HepG2 (cell line): ENCODE results near the gene MEX3D. TPM values are rescaled to one million over a fixed set of nuclear protein-coding genes. Genes with fewer than 3 reads are reported as not detected.
A peak's percentile ranks its signal among the peaks of the same experiment; 100 is the strongest.

ENCODE experiments used
- AGO1 ChIP-seq: fragments of 200-400 bp; formaldehyde crosslinking; IDR thresholded peaks from 2 replicates; pipeline ENCODE4 v1.6.1; 2017; ENCODE audit warnings: mild to moderate bottlenecking, low read depth, low read length, moderate library complexity; ENCODE audit not compliant: poor library complexity, severe bottlenecking
- AHR ChIP-seq: IDR thresholded peaks from 2 replicates; pipeline ENCODE4 v1.6.1; 2018; ENCODE audit warnings: missing genetic modification reagents, missing compliant biosample characterization
- ARNT2 ChIP-seq: sonication (generic); formaldehyde crosslinking; IDR thresholded peaks from 2 replicates; pipeline ENCODE4 v1.8.0; 2022; ENCODE audit warnings: mild to moderate bottlenecking, low read depth, missing genetic modification reagents, moderate library complexity
- BCL3 ChIP-seq: sonication (generic); formaldehyde crosslinking; IDR thresholded peaks from 2 replicates; pipeline ENCODE4 v1.5.1; 2020; ENCODE audit warnings: mild to moderate bottlenecking, missing genetic modification reagents, moderate library complexity
- BHLHE40 ChIP-seq: IDR thresholded peaks from 2 replicates; pipeline ENCODE4 v1.6.1; 2011; ENCODE audit warnings: low read length, improper control_type of control experiment
- BORCS8-MEF2B ChIP-seq: sonication (generic); formaldehyde crosslinking; IDR thresholded peaks from 2 replicates; pipeline ENCODE4 v1.8.0; 2022; ENCODE audit warnings: mild to moderate bottlenecking, missing genetic modification reagents
- CCDC6 ChIP-seq: sonication (generic); formaldehyde crosslinking; IDR thresholded peaks from 2 replicates; pipeline ENCODE4 v1.8.1; 2022; ENCODE audit warnings: mild to moderate bottlenecking, missing genetic modification reagents, moderate library complexity
- CREBL2 ChIP-seq: sonication (generic); formaldehyde crosslinking; IDR thresholded peaks from 2 replicates; pipeline ENCODE4 v1.8.1; 2023; ENCODE audit warnings: missing genetic modification reagents, mild to moderate bottlenecking, borderline replicate concordance
- FOXA1 ChIP-seq, 2 experiments: fragments of 450-650 bp in 1 of 2; sonication (generic) in 1 of 2; formaldehyde crosslinking in 1 of 2; IDR thresholded peaks; 2 replicates each; pipeline versions ENCODE4 v1.4.0 to v1.6.1; 2016 to 2020; ENCODE audit warnings: missing genetic modification reagents in 1 of 2
- HINFP ChIP-seq: sonication (generic); formaldehyde crosslinking; IDR thresholded peaks from 2 replicates; pipeline ENCODE4 v1.4.0; 2020; ENCODE audit warnings: low read depth, mild to moderate bottlenecking, missing genetic modification reagents
- MTA3 ChIP-seq: sonication (generic); formaldehyde crosslinking; IDR thresholded peaks from 2 replicates; pipeline ENCODE4 v1.4.0; 2020; ENCODE audit warnings: missing genetic modification reagents
- NFIB ChIP-seq: sonication (generic); formaldehyde crosslinking; IDR thresholded peaks from 2 replicates; pipeline ENCODE4 v1.9.0; 2021; ENCODE audit warnings: missing genetic modification reagents, mild to moderate bottlenecking, borderline replicate concordance
- POGZ ChIP-seq: sonication (generic); formaldehyde crosslinking; IDR thresholded peaks from 2 replicates; pipeline ENCODE4 v1.4.0; 2020; ENCODE audit warnings: mild to moderate bottlenecking, missing genetic modification reagents
- RBAK ChIP-seq: sonication (generic); formaldehyde crosslinking; IDR thresholded peaks from 2 replicates; pipeline ENCODE4 v1.5.1; 2020; ENCODE audit warnings: mild to moderate bottlenecking, missing genetic modification reagents
- REXO4 ChIP-seq: sonication (generic); formaldehyde crosslinking; IDR thresholded peaks from 2 replicates; pipeline ENCODE4 v1.8.0; 2022; ENCODE audit warnings: missing genetic modification reagents, mild to moderate bottlenecking, borderline replicate concordance
- SRF ChIP-seq: IDR thresholded peaks from 2 replicates; pipeline ENCODE4 v1.6.1; 2011; ENCODE audit warnings: mild to moderate bottlenecking, low read depth, low read length, moderate library complexity
- ZIK1 ChIP-seq: sonication (generic); formaldehyde crosslinking; IDR thresholded peaks from 2 replicates; pipeline ENCODE4 v1.5.0; 2020; ENCODE audit warnings: mild to moderate bottlenecking, low read depth, missing genetic modification reagents, borderline replicate concordance
- ZNF121 ChIP-seq: sonication (generic); formaldehyde crosslinking; IDR thresholded peaks from 2 replicates; pipeline ENCODE4 v1.5.0; 2020; ENCODE audit warnings: mild to moderate bottlenecking, missing genetic modification reagents
- ZNF124 ChIP-seq: sonication (generic); formaldehyde crosslinking; IDR thresholded peaks from 2 replicates; pipeline ENCODE4 v1.4.0; 2020; ENCODE audit warnings: missing genetic modification reagents
- ZNF274 ChIP-seq: sonication (generic); formaldehyde crosslinking; IDR thresholded peaks from 2 replicates; pipeline ENCODE4 v1.5.1; 2020; ENCODE audit warnings: mild to moderate bottlenecking, missing genetic modification reagents
- ZNF280B ChIP-seq: sonication (generic); formaldehyde crosslinking; IDR thresholded peaks from 2 replicates; pipeline ENCODE4 v1.5.0; 2020; ENCODE audit warnings: missing genetic modification reagents, mild to moderate bottlenecking, borderline replicate concordance
- ZNF451 ChIP-seq: sonication (generic); formaldehyde crosslinking; IDR thresholded peaks from 2 replicates; pipeline ENCODE4 v1.5.0; 2020; ENCODE audit warnings: mild to moderate bottlenecking, missing genetic modification reagents
- ZNF615 ChIP-seq: sonication (generic); formaldehyde crosslinking; IDR thresholded peaks from 2 replicates; pipeline ENCODE4 v1.5.0; 2020; ENCODE audit warnings: mild to moderate bottlenecking, missing genetic modification reagents, borderline replicate concordance
- polyA plus RNA-seq, 8 experiments: library from polyadenylated mRNA; depleted of rRNA in 3 of 8; stranded (reverse) in 7 of 8; unstranded in 1 of 8; fragments of >200 nt; fragmentation: Illumina TruSeq in 4 of 8; extraction: Trizol in 4 of 8; gene quantifications; 2 replicates each; pipeline versions ENCODE4 v1.2.1 to v1.2.3, GENCODE V29; 2011 to 2016; ENCODE audit warnings: low read depth in 4 of 8, missing spikeins in 1 of 8, mixed read lengths in 1 of 8; ENCODE audit not compliant: insufficient read depth in 1 of 8
- total RNA-seq, 5 experiments: library from RNA; depleted of rRNA; stranded (reverse); fragments of >200 nt; fragmentation: Illumina TruSeq; extraction: Trizol; gene quantifications; 2 replicates each; pipeline ENCODE4 v1.2.3, GENCODE V29; 2016; ENCODE audit warnings: low read depth in 1 of 5

The MEX3D gene
- total and polyA plus RNA-seq, 2 of the 13 experiments (the other 11 are each of a cell fraction or from before 2014, with no cell fraction given), result 3.6 to 17.1 TPM

DNA sequence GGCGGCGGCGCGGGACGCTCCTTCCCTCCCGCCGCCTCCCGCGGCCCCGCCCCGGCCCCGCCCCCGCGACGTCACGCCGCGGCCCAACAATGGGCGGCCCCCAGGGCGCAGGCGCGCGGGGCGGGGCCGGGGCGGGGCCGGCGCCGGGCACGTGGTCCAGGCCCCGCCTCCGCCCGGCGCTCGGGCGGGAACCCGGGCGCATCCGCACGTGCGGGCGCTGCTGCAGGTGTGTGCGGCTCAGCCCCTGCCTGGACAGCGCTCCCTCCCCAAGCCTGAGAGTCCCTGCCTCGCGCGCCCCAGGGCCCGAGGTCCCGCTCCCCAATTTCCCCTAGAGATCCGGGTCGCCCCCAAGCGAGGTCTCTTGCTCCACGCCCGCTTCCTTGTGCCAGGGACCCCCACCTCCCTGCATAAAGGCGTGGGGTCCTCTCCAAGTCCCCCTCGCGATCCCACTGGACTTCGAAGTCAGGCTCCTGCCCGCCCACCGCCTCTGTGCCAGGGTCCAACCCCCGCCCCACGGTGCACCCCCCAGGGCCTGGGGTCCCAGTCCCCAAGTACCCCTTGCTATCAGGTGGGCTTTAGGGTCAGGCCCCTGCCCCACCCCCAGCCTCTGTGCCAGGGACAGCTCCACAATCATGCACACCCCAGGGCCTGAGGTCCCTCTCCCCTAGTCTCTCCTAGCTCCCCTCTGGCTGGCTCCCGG, at the start of gene MEX3D (continued):
- TF ChIP-seq HINFP (CRISPR knock-in tag) (peak; percentile 79; the same call in 1 of the 2 replicates), ZNF121 (CRISPR knock-in tag) (no peak), BCL3 (CRISPR knock-in tag) (peak; percentile 67; the same call in 1 of the 2 replicates), POGZ (no peak), BORCS8-MEF2B (peak; percentile 80), ARNT2 (CRISPR knock-in tag) (peak; percentile 95), NFIB (CRISPR knock-in tag) (no peak), ZIK1 (CRISPR knock-in tag) (peak; percentile 63; the same call in 1 of the 2 replicates), MTA3 (CRISPR knock-in tag) (no peak), ZNF280B (peak; percentile 64; the same call in 1 of the 2 replicates), REXO4 (CRISPR knock-in tag) (0 out of 2 replicates have a peak, but pooled peaks have one; percentile 59), AGO1 (no peak), SRF (no peak), CREBL2 (CRISPR knock-in tag) (peak; percentile 78; the same call in 1 of the 2 replicates), AHR (CRISPR knock-in tag) (peak; percentile 79; the same call in 1 of the 2 replicates), FOXA1 (IDR thresholded peaks at IDR 0.05) (no peak), FOXA1 (CRISPR knock-in tag; IDR thresholded peaks at IDR 0.05) (no peak), RBAK (no peak), CCDC6 (peak; percentile 81; the same call in 1 of the 2 replicates), ZNF124 (CRISPR knock-in tag) (no peak), ZNF451 (CRISPR knock-in tag) (peak; percentile 69; the same call in 1 of the 2 replicates), ZNF615 (CRISPR knock-in tag) (no peak), ZNF274 (CRISPR knock-in tag) (peak; percentile 78; the same call in 1 of the 2 replicates), BHLHE40 (peak; percentile 96)
